Muscle of leg (tissue), 16 donors: ENCODE data around the gene KCNJ13. TPM values are rescaled to one million over a fixed set of nuclear protein-coding genes. Genes with fewer than 3 reads are reported as not detected.
A peak's percentile ranks its signal among the peaks of the same experiment; 100 is the strongest.

Experiments
- DNase-seq: peaks from one replicate; pipeline ENCODE4 v3.0.0; 2013
- H3K27ac ChIP-seq: one replicate; pipeline ENCODE4 v1.5.1; 2013; ENCODE audit warnings: mild to moderate bottlenecking, low read length, control low read depth
- H3K27me3 ChIP-seq: one replicate; pipeline ENCODE4 v1.6.1; 2013; ENCODE audit warnings: low read length; ENCODE audit not compliant: control insufficient read depth, insufficient read depth
- H3K36me3 ChIP-seq: one replicate; pipeline ENCODE4 v1.6.1; 2013; ENCODE audit warnings: low read length; ENCODE audit not compliant: control insufficient read depth, insufficient read depth
- H3K4me1 ChIP-seq: one replicate; pipeline ENCODE4 v1.6.1; 2013; ENCODE audit warnings: low read length; ENCODE audit not compliant: control insufficient read depth, insufficient read depth
- H3K4me3 ChIP-seq: one replicate; pipeline ENCODE4 v1.5.1; 2013; ENCODE audit warnings: low read length, control low read depth
- H3K9me3 ChIP-seq: replicated peaks from 2 replicates; pipeline ENCODE4 v1.6.1; 2013; ENCODE audit warnings: low read depth, low read length; ENCODE audit not compliant: control insufficient read depth
- WGBS: methylation state at CpG from one replicate; pipeline ENCODE4 v1.1.5; 2013; ENCODE audit warnings: missing lambda C conversion rate; ENCODE audit not compliant: insufficient coverage; 5-methylcytosine and 5-hydroxymethylcytosine counted together
- long read RNA-seq, 11 donors: transcript quantifications; one replicate each; lab custom pipeline, GENCODE V29; 2026
- polyA plus RNA-seq, 8 donors: library from polyadenylated mRNA; unstranded; fragments of 120-200 nt; gene quantifications; one replicate each; pipeline versions ENCODE4 v1.2.1 to v1.2.3, GENCODE V29; 2013; ENCODE audit warnings: inconsistent platforms in 1 of 8, low replicate concordance in 1 of 8; ENCODE audit not compliant: insufficient read length in 8 of 8, insufficient read depth in 1 of 8
- total RNA-seq: library from RNA; stranded (reverse); fragments of 120-200 nt; gene quantifications from one replicate; pipeline ENCODE4 v1.2.4, GENCODE V29; 2013

Gene KCNJ13
- not detected for total RNA-seq
- polyA plus RNA-seq: under 1 TPM in 7 of 8 donors, not detected in 1; 0.12 to 0.90 (median 0.20) TPM
- long read RNA-seq, donor 1: 0 reads
- long read RNA-seq, donor 2: 0 reads
- long read RNA-seq, donor 3: 0 reads
- long read RNA-seq, donor 4: 0 reads
- long read RNA-seq, donor 5: 0 reads
- long read RNA-seq, donor 6: 0 reads
- long read RNA-seq, donor 7: 0 reads
- long read RNA-seq, donor 8: 0 reads
- long read RNA-seq, donor 9: 0 reads
- long read RNA-seq, donor 10, partial matches to known transcripts: 21 of 21 reads
- long read RNA-seq, donor 10, other reads (novel, unspliced or antisense): 0 of 21 reads
- long read RNA-seq, donor 11: 0 reads

DNA sequence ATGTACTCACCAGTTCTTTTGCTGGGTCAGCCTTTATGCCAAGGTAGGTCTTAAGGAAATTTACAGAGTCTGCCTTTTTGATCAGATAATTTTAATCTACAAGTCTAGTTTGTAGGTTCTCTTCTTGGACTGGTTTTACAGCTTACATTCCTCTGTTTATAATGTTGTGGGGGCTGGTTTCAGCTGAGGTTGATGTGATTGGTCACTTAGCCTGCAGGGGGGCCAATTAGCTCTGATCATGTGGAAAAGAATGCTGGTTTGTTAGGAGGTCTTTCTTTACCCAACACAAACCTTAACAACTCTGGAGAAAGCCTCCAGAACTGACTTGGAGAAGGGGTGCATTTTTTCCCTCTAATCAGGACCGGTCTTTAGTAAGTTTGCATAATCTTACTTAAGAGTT is at the start of gene KCNJ13:
Gene KCNJ13 (minus strand): TSS at position 131 of the 400 bp plus-strand sequence. CDS start 5,203 bp downstream, outside the sequence.
- Histone ChIP-seq H3K4me1 (peaks cover 8% of the 10 kb centered on the region), H3K9me3 (no peaks in the 10 kb centered on the region), H3K36me3 (peaks cover 6% of the 10 kb centered on the region), H3K27ac (no peak within 1 kb of the TSS), H3K27me3 (no peaks in the 10 kb centered on the region), H3K4me3 (no peak within 1 kb of the TSS)
- WGBS: no CpG with 5 or more reads among the region's 1 CpG
- DNase-seq: no peak

GRCh38 chr2:232817756-232818155 is 41.4 kb upstream of the KCNJ13 start:
- WGBS: no CpG with 5 or more reads among the region's 3 CpGs
- no peak overlapping the region for H3K27ac ChIP-seq
- no peak for DNase-seq

GRCh38 chr2:232816657-232817056 is 40.3 kb upstream of the KCNJ13 start:
- H3K4me3 ChIP-seq: no peak overlapping the region
- H3K36me3 ChIP-seq: peaks cover 36% of the 10 kb centered on the region
- no peak overlapping the region for H3K27ac ChIP-seq
- H3K9me3 ChIP-seq: no peaks in the 10 kb centered on the region
- 87% methylated on average over 9 of the region's 10 CpGs for WGBS
- no peaks in the 10 kb centered on the region for H3K4me1 ChIP-seq
- DNase-seq: no peak
- no peaks in the 10 kb centered on the region for H3K27me3 ChIP-seq

More at GRCh38 chr2:232817756-232818155, 41.4 kb upstream of the KCNJ13 start:
- no peaks in the 10 kb centered on the region for H3K9me3 ChIP-seq
- H3K4me3 ChIP-seq: no peak overlapping the region
- peaks cover 35% of the 10 kb centered on the region for H3K36me3 ChIP-seq
- H3K27me3 ChIP-seq: no peaks in the 10 kb centered on the region
- no peaks in the 10 kb centered on the region for H3K4me1 ChIP-seq

GRCh38 chr2:232815569-232815968 is 39.2 kb upstream of the KCNJ13 start:
- Histone ChIP-seq H3K4me3 (no peak overlapping the region), H3K27me3 (no peaks in the 10 kb centered on the region), H3K36me3 (peaks cover 38% of the 10 kb centered on the region), H3K4me1 (no peaks in the 10 kb centered on the region), H3K27ac (no peak overlapping the region), H3K9me3 (no peaks in the 10 kb centered on the region)
- DNase-seq: no peak
- 100% methylated on average over 3 of the region's 3 CpGs for WGBS

- WGBS: no CpG with 5 or more reads among the region's 1 CpG
- no peaks in the 10 kb centered on the region for H3K27me3 ChIP-seq
- H3K36me3 ChIP-seq: peaks cover 46% of the 10 kb centered on the region
- H3K4me1 ChIP-seq: no peaks in the 10 kb centered on the region
- no peaks in the 10 kb centered on the region for H3K9me3 ChIP-seq
- no peak overlapping the region for H3K27ac ChIP-seq
- no peak overlapping the region for H3K4me3 ChIP-seq
- DNase-seq: no peak
These were observed 34.1 kb upstream of the KCNJ13 start for GRCh38 chr2:232810444-232810843.

- Histone ChIP-seq H3K27ac (no peak overlapping the region), H3K9me3 (no peaks in the 10 kb centered on the region), H3K36me3 (peaks cover 41% of the 10 kb centered on the region), H3K4me1 (no peaks in the 10 kb centered on the region), H3K27me3 (no peaks in the 10 kb centered on the region), H3K4me3 (no peak overlapping the region)
- DNase-seq: peak; percentile 4
- no CpG with 5 or more reads among the region's 5 CpGs for WGBS
These were observed 33.2 kb upstream of the KCNJ13 start for GRCh38 chr2:232809349-232810124.

DNA sequence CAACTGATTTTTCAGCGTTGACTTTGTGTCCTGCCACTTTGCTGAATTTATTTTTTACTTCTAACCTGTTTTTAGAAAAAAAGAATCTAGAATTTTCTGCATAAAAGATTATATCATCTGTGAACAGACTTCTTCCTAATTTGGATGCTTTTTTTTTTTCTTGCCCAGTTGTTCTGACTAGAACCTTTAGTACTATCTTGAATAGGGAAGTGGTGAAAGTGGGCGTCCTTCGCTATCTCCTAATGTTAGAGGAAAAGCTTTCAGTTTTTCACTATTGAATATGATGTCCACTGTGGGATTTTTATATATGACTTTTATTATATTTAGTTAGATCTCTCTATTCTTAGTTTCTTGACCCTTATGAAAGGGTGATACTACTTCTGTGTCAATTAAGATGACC is 25.7 kb upstream of the KCNJ13 start:
- H3K27ac ChIP-seq: no peak overlapping the region
- no peak overlapping the region for H3K4me3 ChIP-seq
- no peaks in the 10 kb centered on the region for H3K4me1 ChIP-seq
- H3K27me3 ChIP-seq: no peaks in the 10 kb centered on the region
- no peak for DNase-seq
- WGBS: no CpG with 5 or more reads among the region's 3 CpGs
- peaks cover 18% of the 10 kb centered on the region for H3K36me3 ChIP-seq
- H3K9me3 ChIP-seq: peaks cover 13% of the 10 kb centered on the region

DNA sequence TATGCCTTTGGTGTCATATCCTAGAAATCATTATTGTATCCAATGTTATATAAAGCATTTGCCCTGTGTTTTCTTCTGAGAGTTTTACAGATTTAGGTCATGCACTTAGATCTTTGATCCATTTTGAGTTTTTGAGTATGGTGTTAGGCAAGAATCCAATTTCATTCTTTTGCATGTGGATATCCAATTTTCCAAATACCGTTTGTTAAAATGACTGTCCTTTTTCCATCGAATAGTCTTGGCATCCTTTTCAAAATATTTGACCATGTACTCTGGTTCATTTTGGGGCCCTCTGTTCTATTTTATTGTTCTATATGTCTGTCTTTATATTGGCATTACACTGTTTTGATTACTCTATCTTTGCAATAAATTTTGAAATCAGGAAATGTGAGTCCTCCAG is 23.8 kb upstream of the KCNJ13 start:
- Histone ChIP-seq H3K4me1 (no peaks in the 10 kb centered on the region), H3K9me3 (peaks cover 13% of the 10 kb centered on the region), H3K4me3 (no peak overlapping the region), H3K36me3 (peaks cover 20% of the 10 kb centered on the region), H3K27me3 (no peaks in the 10 kb centered on the region), H3K27ac (no peak overlapping the region)
- no CpG with 5 or more reads among the region's 2 CpGs for WGBS
- DNase-seq: peak; percentile 14

- peaks cover 27% of the 10 kb centered on the region for H3K36me3 ChIP-seq
- peaks cover 13% of the 10 kb centered on the region for H3K9me3 ChIP-seq
- no peak overlapping the region for H3K27ac ChIP-seq
- DNase-seq: no peak
- H3K4me1 ChIP-seq: no peaks in the 10 kb centered on the region
- H3K4me3 ChIP-seq: no peak overlapping the region
- H3K27me3 ChIP-seq: no peaks in the 10 kb centered on the region
These were observed 21.8 kb upstream of the KCNJ13 start for GRCh38 chr2:232798187-232798586.

DNA sequence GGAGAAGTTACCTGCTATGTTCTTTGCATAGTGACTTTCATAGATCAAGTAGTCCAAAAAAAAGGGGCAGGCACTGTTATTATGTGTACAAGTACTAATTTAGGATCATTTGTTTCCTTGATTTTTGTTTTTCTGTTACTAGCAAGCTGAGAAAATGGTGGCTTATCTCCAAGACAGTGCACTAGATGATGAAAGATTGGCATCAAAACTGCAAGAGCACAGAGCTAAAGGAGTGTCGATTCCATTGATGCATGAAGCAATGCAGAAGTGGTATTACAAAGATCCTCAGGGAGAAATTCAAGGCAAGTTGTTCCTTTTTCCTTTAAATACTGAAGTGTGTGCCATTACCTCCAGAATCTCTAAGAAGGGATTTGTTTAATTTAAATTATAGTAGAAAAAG is 19.6 kb upstream of the KCNJ13 start:
- Histone ChIP-seq H3K4me3 (no peak overlapping the region), H3K4me1 (no peaks in the 10 kb centered on the region), H3K27ac (no peak overlapping the region), H3K36me3 (peaks cover 43% of the 10 kb centered on the region), H3K9me3 (no peaks in the 10 kb centered on the region), H3K27me3 (no peaks in the 10 kb centered on the region)
- no peak for DNase-seq
- WGBS: 100% methylated on average over 1 of the region's 1 CpG
